GM06990 (cell line): ENCODE results near the gene AUH.
"Not testable (repeated sequence)": the region's sequence is repeated elsewhere in the genome, so short reads cannot be mapped to it uniquely, and the experiment has no call there.

Experiments used
- DNase-seq: peaks from one replicate; pipeline ENCODE4 v3.0.0-alpha.2; 2011; ENCODE audit not compliant: insufficient read length; ENCODE audit errors: extremely low read depth
- H3K27me3 ChIP-seq: replicated peaks from 2 replicates; pipeline ENCODE4 v1.6.0; 2011; ENCODE audit warnings: low read length; ENCODE audit not compliant: control insufficient read depth, insufficient read depth
- H3K36me3 ChIP-seq: 2 replicates; pipeline ENCODE4 v1.5.1; 2011; ENCODE audit warnings: low read length; ENCODE audit not compliant: control insufficient read depth, insufficient read depth
- H3K4me3 ChIP-seq: replicated peaks from 2 replicates; pipeline ENCODE4 v1.5.1; 2011; ENCODE audit warnings: low read depth, mild to moderate bottlenecking, control low read depth, low read length
- CTCF ChIP-seq: IDR thresholded peaks from 2 replicates; pipeline ENCODE4 v1.5.1; 2011; ENCODE audit warnings: low read length, control low read depth, mild to moderate bottlenecking, inconsistent platforms; ENCODE audit not compliant: insufficient read depth, poor library complexity, severe bottlenecking

The AUH gene

GRCh38 chr9:91393826-91394225 lies 32.1 kb upstream of the AUH start:
- no peak for DNase-seq
- Histone ChIP-seq H3K27me3 (no peaks in the 10 kb centered on the region), H3K36me3 (no peaks in the 10 kb centered on the region), H3K4me3 (no peak overlapping the region)
- no peak for TF ChIP-seq CTCF

GRCh38 chr9:91392435-91392834 lies 30.7 kb upstream of the AUH start:
- Histone ChIP-seq H3K4me3 (no peak overlapping the region), H3K27me3 (no peaks in the 10 kb centered on the region), H3K36me3 (no peaks in the 10 kb centered on the region)
- TF ChIP-seq CTCF, result no peak
- no peak for DNase-seq

DNA sequence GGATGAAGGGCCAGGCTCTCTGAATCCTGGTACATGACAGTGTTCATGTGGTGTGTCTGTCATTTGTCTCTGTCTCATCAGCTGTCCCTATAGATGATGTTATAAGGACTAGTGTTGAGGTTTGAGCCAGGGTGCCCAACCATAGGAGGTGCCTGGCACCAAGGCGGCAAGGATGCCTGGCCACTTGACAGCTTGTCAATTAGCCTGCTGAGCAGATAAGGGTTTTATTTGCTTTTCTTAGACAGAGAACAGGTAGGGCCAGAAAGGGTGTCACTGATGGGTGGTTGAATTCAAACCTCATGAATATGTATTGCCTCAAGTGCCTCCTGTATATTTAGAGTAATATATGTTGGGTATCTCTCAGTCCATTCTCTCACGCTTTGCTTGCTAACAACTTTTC lies 30.1 kb upstream of the AUH start:
- TF ChIP-seq CTCF, result no peak
- no peak for DNase-seq
- Histone ChIP-seq H3K36me3 (no peaks in the 10 kb centered on the region), H3K4me3 (no peak overlapping the region), H3K27me3 (no peaks in the 10 kb centered on the region)

DNA sequence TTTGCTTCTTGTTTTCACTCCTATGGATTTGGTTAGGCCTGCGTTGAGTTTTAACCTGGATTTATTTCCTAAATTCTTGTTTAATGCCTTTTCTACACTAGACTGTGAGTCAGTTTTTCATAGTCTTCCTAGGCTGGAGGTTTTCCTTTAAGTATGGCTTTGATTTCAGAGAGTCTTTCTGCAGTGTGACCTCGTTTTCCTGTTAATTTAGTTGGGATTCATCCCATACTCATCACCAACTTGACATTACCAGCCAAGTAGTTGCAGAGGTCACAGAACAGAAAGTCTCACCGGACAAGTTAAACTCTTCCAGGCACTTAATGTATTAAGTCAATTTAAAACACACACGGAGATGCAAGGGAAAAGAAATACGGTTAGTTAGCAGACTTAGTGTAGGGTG lies 29.7 kb upstream of the AUH start:
- no peak overlapping the region for H3K4me3 ChIP-seq
- no peaks in the 10 kb centered on the region for H3K27me3 ChIP-seq
- TF ChIP-seq CTCF, result no peak
- no peaks in the 10 kb centered on the region for H3K36me3 ChIP-seq
- DNase-seq, result no peak

GRCh38 chr9:91389686-91390085 lies 28.0 kb upstream of the AUH start:
- not testable (repeated sequence) for H3K4me3 ChIP-seq, DNase-seq, H3K27me3 ChIP-seq, H3K36me3 ChIP-seq

- TF ChIP-seq CTCF, result no peak
- H3K4me3 ChIP-seq, result no peak overlapping the region
- H3K27me3 ChIP-seq, result no peaks in the 10 kb centered on the region
- no peak for DNase-seq
- no peaks in the 10 kb centered on the region for H3K36me3 ChIP-seq
These were observed 25.0 kb upstream of the AUH start for GRCh38 chr9:91386765-91387164.
